K562 (cell line): ENCODE data around the gene CSF1. TPM values are rescaled to one million over a fixed set of nuclear protein-coding genes. Genes with fewer than 3 reads are reported as not detected.

Source experiments
- DDX20 ChIP-seq: fragments of 450-650 bp; IDR thresholded peaks from 2 replicates; pipeline ENCODE4 v1.6.1; 2016; ENCODE audit warnings: missing genetic modification characterization, low read depth, mild to moderate bottlenecking, missing compliant biosample characterization, moderate library complexity
- ETV6 ChIP-seq, 3 experiments: fragments of 150-350 bp in 1 of 3; sonication (generic) in 1 of 3; formaldehyde crosslinking in 1 of 3; IDR thresholded peaks; 2 replicates each; pipeline versions ENCODE4 v1.6.1 to v1.8.0; 2014 to 2022; ENCODE audit warnings: borderline replicate concordance in 2 of 3, low read depth in 2 of 3, antibody characterized with exemption in 1 of 3, low read length in 1 of 3, mild to moderate bottlenecking in 1 of 3, missing genetic modification reagents in 1 of 3
- FOS ChIP-seq: IDR thresholded peaks from 3 replicates; pipeline ENCODE4 v1.6.1; 2011; ENCODE audit not compliant: insufficient read length; ENCODE audit errors: extremely low read depth
- MAFG ChIP-seq: fragments of 450-650 bp; conservative IDR thresholded peaks from 2 replicates; pipeline ENCODE4 v1.6.1; 2016; ENCODE audit warnings: missing genetic modification characterization, missing compliant biosample characterization
- MEIS2 ChIP-seq: fragments of 450-650 bp; IDR thresholded peaks from 2 replicates; pipeline ENCODE4 v1.6.1; 2014; ENCODE audit warnings: mild to moderate bottlenecking; ENCODE audit not compliant: partially characterized antibody
- MTA1 ChIP-seq: fragments of 450-650 bp; IDR thresholded peaks from 2 replicates; pipeline ENCODE4 v1.6.1; 2017; ENCODE audit warnings: borderline replicate concordance
- MTA3 ChIP-seq: fragments of 450-650 bp; formaldehyde crosslinking; IDR thresholded peaks from 2 replicates; pipeline ENCODE4 v1.6.1; 2017; ENCODE audit warnings: mild to moderate bottlenecking, borderline replicate concordance
- NFIC ChIP-seq: fragments of 450-650 bp; IDR thresholded peaks from 2 replicates; pipeline ENCODE4 v1.6.1; 2017; ENCODE audit warnings: mild to moderate bottlenecking, inconsistent platforms
- NFIX ChIP-seq: fragments of 250-450 bp; sonication (Bioruptor Pico); IDR thresholded peaks from 2 replicates; pipeline ENCODE4 v1.4.0; 2020; ENCODE audit warnings: low read depth, mild to moderate bottlenecking, moderate library complexity
- SP2 ChIP-seq: IDR thresholded peaks from 2 replicates; pipeline ENCODE4 v1.6.1; 2011; ENCODE audit warnings: mild to moderate bottlenecking, low read depth, low read length, moderate library complexity; ENCODE audit not compliant: poor library complexity, severe bottlenecking; ENCODE audit errors: extremely low read depth
- SPI1 ChIP-seq: IDR thresholded peaks from 2 replicates; pipeline ENCODE4 v1.6.1; 2011; ENCODE audit warnings: low read depth, low read length, control low read depth, borderline replicate concordance
- TCF7L2 ChIP-seq: fragments of 150-350 bp; IDR thresholded peaks from 2 replicates; pipeline ENCODE4 v1.6.1; 2016; ENCODE audit warnings: low read depth, mild to moderate bottlenecking, low read length, moderate library complexity
- TOE1 ChIP-seq, 2 experiments: fragments of 450-650 bp in 1 of 2; sonication (generic) in 1 of 2; formaldehyde crosslinking in 1 of 2; IDR thresholded peaks; 2 replicates each; pipeline versions ENCODE4 v1.7.1 to v1.8.0; 2016 to 2022; ENCODE audit warnings: borderline replicate concordance in 2 of 2, mild to moderate bottlenecking in 2 of 2, antibody characterized with exemption in 1 of 2, inconsistent platforms in 1 of 2, low read depth in 1 of 2, missing genetic modification reagents in 1 of 2, moderate library complexity in 1 of 2
- ZBTB43 ChIP-seq: sonication (generic); formaldehyde crosslinking; IDR thresholded peaks from 2 replicates; pipeline ENCODE4 v1.8.0; 2023; ENCODE audit warnings: mild to moderate bottlenecking, missing genetic modification reagents
- ZBTB5 ChIP-seq: fragments of 450-650 bp; IDR thresholded peaks from 2 replicates; pipeline ENCODE4 v1.6.1; 2017; ENCODE audit warnings: antibody characterized with exemption
- ZC3H11A ChIP-seq: IDR thresholded peaks from 2 replicates; pipeline ENCODE4 v1.6.1; 2012; ENCODE audit warnings: low read depth, low read length, improper control_type of control experiment
- ZNF217 ChIP-seq: sonication (generic); formaldehyde crosslinking; IDR thresholded peaks from 2 replicates; pipeline ENCODE4 v1.8.0; 2022; ENCODE audit warnings: mild to moderate bottlenecking, missing genetic modification reagents
- ZNF57 ChIP-seq: fragments of 450-650 bp; formaldehyde crosslinking; IDR thresholded peaks from 2 replicates; pipeline ENCODE4 v1.4.0; 2020; ENCODE audit warnings: mild to moderate bottlenecking, moderate library complexity
- polyA plus RNA-seq, 8 experiments: library from polyadenylated mRNA; depleted of rRNA in 4 of 8; stranded (reverse) in 5 of 8; unstranded in 3 of 8; fragments of >200 nt; fragmentation: Nextera tagmentation in 2 of 8; fragmentation: Illumina TruSeq in 1 of 8; extraction: Ambion mirVana in 2 of 8; extraction: Trizol in 1 of 8; gene quantifications; 2 replicates each; pipeline versions ENCODE4 v1.2.1 to v1.2.3, GENCODE V29; 2011 to 2014; ENCODE audit warnings: inconsistent platforms in 1 of 8, missing spikeins in 1 of 8
- total RNA-seq, 7 experiments: library from RNA; depleted of rRNA in 6 of 7; stranded (reverse); fragments of >200 nt in 6 of 7; fragmentation: Illumina TruSeq in 2 of 7; extraction: Trizol in 2 of 7; gene quantifications; 2 replicates each; pipeline versions ENCODE4 v1.2.1 to v1.2.3, GENCODE V29; 2011 to 2021; ENCODE audit warnings: low replicate concordance in 1 of 7
- TF ChIP-seq, protein P1 (sequence below): sonication (generic); formaldehyde crosslinking; IDR thresholded peaks from 2 replicates; pipeline ENCODE4 v1.9.0; 2022; ENCODE audit warnings: mild to moderate bottlenecking, missing genetic modification reagents
- TF ChIP-seq, protein P2 (sequence below): fragments of 250-450 bp; sonication (Bioruptor Pico); IDR thresholded peaks from 2 replicates; pipeline ENCODE4 v1.8.0; 2022; ENCODE audit warnings: moderate library complexity, mild to moderate bottlenecking, inconsistent platforms

CSF1 gene
- total and polyA plus RNA-seq, 9 of the 15 experiments (the other 6 are each of a cell fraction or from before 2014, with no cell fraction given), result 0.18 to 11.8 (median 2.8) TPM

DNA sequence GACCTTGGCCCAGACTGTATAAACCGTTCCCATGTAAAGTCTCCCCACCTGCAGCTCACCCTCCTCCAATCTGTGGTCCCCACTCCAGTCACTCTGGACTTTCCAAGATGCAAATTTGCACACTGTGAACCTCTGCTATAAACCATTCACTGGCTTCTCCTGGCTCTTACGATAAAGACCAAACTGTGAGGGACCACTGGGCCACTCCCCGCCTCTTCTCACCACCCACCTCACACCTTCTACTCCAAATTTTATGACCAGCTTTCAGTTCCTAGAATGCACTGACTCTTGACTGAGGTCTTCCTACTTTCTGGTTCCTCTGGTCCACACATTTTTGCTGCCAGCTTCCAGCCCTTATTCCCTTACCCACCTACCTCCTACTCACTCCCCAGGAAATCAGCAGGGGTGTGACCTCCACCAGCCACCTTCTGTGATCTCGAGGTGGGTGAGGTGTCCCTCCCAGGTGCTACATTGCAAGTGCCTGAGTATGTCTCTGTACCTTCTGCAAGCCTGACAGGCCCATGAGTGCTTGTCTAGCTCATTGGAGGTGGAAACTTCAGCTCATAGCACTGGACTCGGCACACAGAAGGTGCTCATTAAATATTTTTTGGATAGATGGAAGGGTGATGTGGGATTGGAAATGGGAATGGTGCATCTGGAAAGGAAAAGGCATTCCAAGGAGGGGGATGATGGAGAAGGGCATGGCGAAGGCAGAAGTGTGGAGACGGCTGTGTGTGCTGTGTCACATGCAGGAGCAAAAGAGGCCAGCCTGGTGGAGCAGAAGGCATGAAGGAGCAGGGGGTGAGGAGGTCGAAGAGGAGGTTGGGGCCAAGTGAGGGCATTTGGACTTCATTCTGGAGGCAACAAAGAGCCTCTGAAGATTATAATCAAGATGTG lies 15.6 kb upstream of the CSF1 start (continued):
- TF ChIP-seq ETV6 (IDR thresholded peaks at IDR 0.05; ENCODE audit: borderline replicate concordance in 1 of 2, low read depth in 2 of 2, low read length in 1 of 2), result no peak
- TF ChIP-seq ETV6 (CRISPR knock-in tag; IDR thresholded peaks at IDR 0.05; ENCODE audit: borderline replicate concordance), result no peak
- TF ChIP-seq NFIC, result 0 out of 2 replicates have a peak, but pooled peaks have one; percentile 6
- TF ChIP-seq MTA3, result no peak
- no peak for TF ChIP-seq ZC3H11A
- TF ChIP-seq, protein P1, sequence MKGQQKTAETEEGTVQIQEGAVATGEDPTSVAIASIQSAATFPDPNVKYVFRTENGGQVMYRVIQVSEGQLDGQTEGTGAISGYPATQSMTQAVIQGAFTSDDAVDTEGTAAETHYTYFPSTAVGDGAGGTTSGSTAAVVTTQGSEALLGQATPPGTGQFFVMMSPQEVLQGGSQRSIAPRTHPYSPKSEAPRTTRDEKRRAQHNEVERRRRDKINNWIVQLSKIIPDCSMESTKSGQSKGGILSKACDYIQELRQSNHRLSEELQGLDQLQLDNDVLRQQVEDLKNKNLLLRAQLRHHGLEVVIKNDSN (CRISPR knock-in tag), result peak; percentile 46; the same call in 1 of the 2 replicates
- TF ChIP-seq TOE1 (IDR thresholded peaks at IDR 0.05; ENCODE audit: borderline replicate concordance), result no peak; the same call in 1 of the 2 replicates
- no peak for TF ChIP-seq TOE1 (CRISPR knock-in tag; IDR thresholded peaks at IDR 0.05; ENCODE audit: borderline replicate concordance, low read depth)
- no peak for TF ChIP-seq SP2
- no peak for TF ChIP-seq ZBTB43 (CRISPR knock-in tag)
- TF ChIP-seq, protein P2, sequence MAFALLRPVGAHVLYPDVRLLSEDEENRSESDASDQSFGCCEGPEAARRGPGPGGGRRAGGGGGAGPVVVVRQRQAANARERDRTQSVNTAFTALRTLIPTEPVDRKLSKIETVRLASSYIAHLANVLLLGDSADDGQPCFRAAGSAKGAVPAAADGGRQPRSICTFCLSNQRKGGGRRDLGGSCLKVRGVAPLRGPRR (CRISPR knock-in tag), result peak; percentile 77; the same call in 1 of the 2 replicates
- no peak for TF ChIP-seq MAFG
- TF ChIP-seq ZBTB5, result no peak
- no peak for TF ChIP-seq FOS
- TF ChIP-seq MTA1, result no peak
- no peak for TF ChIP-seq MEIS2
- TF ChIP-seq DDX20 (tag), result no peak
- no peak for TF ChIP-seq SPI1
- no peak for TF ChIP-seq TCF7L2
- TF ChIP-seq ZNF217, result no peak
- no peak for TF ChIP-seq ZNF57 (CRISPR knock-in tag)
- no peak for TF ChIP-seq NFIX (CRISPR knock-in tag)
